ENCODE results near the gene LACTB. TPM values are rescaled to one million over a fixed set of nuclear protein-coding genes. Genes with fewer than 3 reads are reported as not detected.

LACTB gene
- total and polyA plus RNA-seq, 4 donors: 13.1 to 38.1 (median 29.9) TPM

DNA sequence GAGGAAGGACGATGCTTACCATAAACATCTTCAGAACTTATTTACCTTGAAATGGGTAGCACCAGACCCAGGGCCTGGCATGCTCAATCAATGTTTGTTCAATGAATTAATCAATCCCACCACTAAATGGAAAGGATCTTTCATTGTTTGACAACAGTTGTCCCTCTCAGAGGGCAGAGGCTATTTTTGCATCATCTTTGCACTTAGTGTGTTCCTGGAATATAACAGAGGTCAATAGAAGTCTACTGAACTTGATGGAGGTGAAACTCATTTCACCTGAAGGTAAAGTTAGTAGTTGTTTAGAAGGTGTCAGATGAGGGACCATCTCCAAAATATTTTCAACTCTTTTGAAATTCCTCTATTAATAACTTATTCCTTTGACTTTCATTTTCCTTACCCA lies 36.9 kb upstream of the LACTB start:
- Histone ChIP-seq H3K27me3 (ENCODE audit: control insufficient read depth in 3 of 3, insufficient read depth in 3 of 3, low read length in 2 of 3) (no peaks in the 10 kb centered on the region), H3K4me1 (ENCODE audit: control insufficient read depth in 5 of 5, insufficient read depth in 5 of 5, low read length in 5 of 5) (peaks cover 8 to 47% (median 23%) of the 10 kb centered on the region in 5 donors), H3K36me3 (ENCODE audit: control insufficient read depth in 4 of 4, insufficient read depth in 4 of 4, low read length in 4 of 4) (no peaks in the 10 kb centered on the region), H3K9me3 (ENCODE audit: control insufficient read depth in 4 of 4, insufficient read depth in 3 of 4, low read length in 3 of 4) (no peaks in the 10 kb centered on the region), H3K4me3 (no peak overlapping the region), H3K9ac (ENCODE audit: insufficient read depth in 1 of 2, low read length in 2 of 2) (no peak overlapping the region), H3K27ac (ENCODE audit: low read depth in 1 of 2, low read length in 1 of 2) (no peak overlapping the region)
- WGBS, 2 donors: 94% methylated on average over 1 of the region's 1 CpG
- no peak for TF ChIP-seq CTCF (IDR thresholded peaks at IDR 0.05; ENCODE audit: control extremely low read depth, extremely low read depth)
- DNase-seq (no peak), ATAC-seq (ENCODE audit: insufficient read depth, low FRiP score) (no peak)

- 91 to 94% methylated on average over 4 of the region's 4 CpGs for WGBS, 2 donors
- Histone ChIP-seq H3K36me3 (ENCODE audit: control insufficient read depth in 4 of 4, insufficient read depth in 4 of 4, low read length in 4 of 4) (no peaks in the 10 kb centered on the region), H3K27me3 (ENCODE audit: control insufficient read depth in 3 of 3, insufficient read depth in 3 of 3, low read length in 2 of 3) (no peaks in the 10 kb centered on the region), H3K4me3 (no peak overlapping the region), H3K4me1 (ENCODE audit: control insufficient read depth in 5 of 5, insufficient read depth in 5 of 5, low read length in 5 of 5) (peaks cover 8 to 47% (median 27%) of the 10 kb centered on the region in 5 donors), H3K9me3 (ENCODE audit: control insufficient read depth in 4 of 4, insufficient read depth in 3 of 4, low read length in 3 of 4) (no peaks in the 10 kb centered on the region), H3K9ac (ENCODE audit: insufficient read depth in 1 of 2, low read length in 2 of 2) (no peak overlapping the region), H3K27ac (ENCODE audit: low read depth in 1 of 2, low read length in 1 of 2) (no peak overlapping the region)
- ATAC-seq (ENCODE audit: insufficient read depth, low FRiP score) (no peak), DNase-seq (no peak)
- no peak for TF ChIP-seq CTCF (IDR thresholded peaks at IDR 0.05; ENCODE audit: control extremely low read depth, extremely low read depth)
These were observed 36.4 kb upstream of the LACTB start for GRCh38 chr15:63085289-63085688.

DNA sequence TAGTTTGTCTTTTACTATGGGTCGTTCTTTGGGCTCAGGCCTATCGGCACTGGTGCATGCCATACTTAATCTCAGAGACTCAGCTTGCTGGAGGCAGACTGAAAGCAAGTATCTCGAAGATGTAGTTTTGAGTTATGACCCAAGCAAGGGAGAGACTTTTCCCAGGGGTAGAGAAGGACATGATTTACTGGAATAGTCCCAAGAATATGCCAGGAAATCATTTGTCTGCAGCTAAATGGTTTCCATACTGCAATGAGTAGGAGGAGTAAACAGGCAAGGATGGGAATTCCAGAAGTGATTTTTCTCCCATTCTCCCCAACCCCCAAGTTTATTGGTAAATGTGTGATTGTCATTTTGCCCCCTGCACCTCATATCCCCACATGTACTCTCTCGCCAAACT lies 35.4 kb upstream of the LACTB start:
- no peaks in the 10 kb centered on the region for H3K27me3 ChIP-seq (ENCODE audit: control insufficient read depth in 3 of 3, insufficient read depth in 3 of 3, low read length in 2 of 3)
- no peak for TF ChIP-seq CTCF (IDR thresholded peaks at IDR 0.05; ENCODE audit: control extremely low read depth, extremely low read depth)
- no peak overlapping the region for H3K9ac ChIP-seq (ENCODE audit: insufficient read depth in 1 of 2, low read length in 2 of 2)
- ATAC-seq (ENCODE audit: insufficient read depth, low FRiP score): no peak
- H3K36me3 ChIP-seq (ENCODE audit: control insufficient read depth in 4 of 4, insufficient read depth in 4 of 4, low read length in 4 of 4): no peaks in the 10 kb centered on the region
- peak in 2 of 3 donors; percentile 82 to 87 for DNase-seq
- 70 to 79% methylated on average over 4 of the region's 4 CpGs for WGBS, 2 donors
- no peak overlapping the region for H3K27ac ChIP-seq (ENCODE audit: low read depth in 1 of 2, low read length in 1 of 2)
- no peaks in the 10 kb centered on the region for H3K9me3 ChIP-seq (ENCODE audit: control insufficient read depth in 4 of 4, insufficient read depth in 3 of 4, low read length in 3 of 4)
- H3K4me3 ChIP-seq: no peak overlapping the region
- peaks cover 8 to 50% (median 30%) of the 10 kb centered on the region in 5 donors for H3K4me1 ChIP-seq (ENCODE audit: control insufficient read depth in 5 of 5, insufficient read depth in 5 of 5, low read length in 5 of 5)

DNA sequence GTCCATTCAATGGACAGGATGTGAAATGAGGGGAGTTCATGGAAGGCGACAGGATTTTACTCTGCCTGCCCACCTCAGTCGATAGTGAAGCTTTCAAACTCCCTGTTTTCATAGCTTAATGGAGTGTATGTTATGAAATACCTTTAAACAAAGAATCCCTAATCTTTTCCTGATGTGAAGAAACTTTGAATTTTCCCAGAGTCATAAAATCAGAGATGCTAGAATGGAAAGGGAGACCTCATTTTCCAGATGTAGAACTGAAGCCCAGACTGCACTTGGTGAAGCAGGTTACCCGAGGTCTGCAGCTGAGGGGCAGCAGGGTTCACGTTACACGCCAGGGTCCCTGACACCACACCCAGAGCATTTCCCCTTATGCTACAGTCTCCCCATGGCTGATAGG lies 34.7 kb upstream of the LACTB start:
- H3K27ac ChIP-seq (ENCODE audit: low read depth in 1 of 2, low read length in 1 of 2): no peak overlapping the region
- no peak overlapping the region for H3K9ac ChIP-seq (ENCODE audit: insufficient read depth in 1 of 2, low read length in 2 of 2)
- H3K27me3 ChIP-seq (ENCODE audit: control insufficient read depth in 3 of 3, insufficient read depth in 3 of 3, low read length in 2 of 3): no peaks in the 10 kb centered on the region
- ATAC-seq (ENCODE audit: insufficient read depth, low FRiP score) (no peak), DNase-seq (no peak)
- no peaks in the 10 kb centered on the region for H3K9me3 ChIP-seq (ENCODE audit: control insufficient read depth in 4 of 4, insufficient read depth in 3 of 4, low read length in 3 of 4)
- H3K4me1 ChIP-seq (ENCODE audit: control insufficient read depth in 5 of 5, insufficient read depth in 5 of 5, low read length in 5 of 5): peaks cover 8 to 55% (median 34%) of the 10 kb centered on the region in 5 donors
- no peak overlapping the region for H3K4me3 ChIP-seq
- no peaks in the 10 kb centered on the region for H3K36me3 ChIP-seq (ENCODE audit: control insufficient read depth in 4 of 4, insufficient read depth in 4 of 4, low read length in 4 of 4)
- 65 to 67% methylated on average over 5 of the region's 5 CpGs for WGBS, 2 donors
- no peak for TF ChIP-seq CTCF (IDR thresholded peaks at IDR 0.05; ENCODE audit: control extremely low read depth, extremely low read depth)
